Posterior vena cava (tissue), 2 donors: ENCODE results near the gene NCL. TPM values are rescaled to one million over a fixed set of nuclear protein-coding genes. Genes with fewer than 3 reads are reported as not detected.

ENCODE experiments used
- DNase-seq: peaks from one replicate; pipeline ENCODE4 v3.0.0-alpha.2; 2020; ENCODE audit warnings: low spot score
- intact Hi-C, 2 donors: fragments of 100-400 bp; cut with DNase I; formaldehyde crosslinking; loops; one replicate each; pipeline versions ENCODE4 v1.14.1 to v1.14.2; 2022 to 2023
- long read RNA-seq, 2 donors: library from polyadenylated mRNA; unstranded; transcript quantifications; one replicate each; pipeline ENCODE4 v2.0.0, GENCODE V29; 2020 to 2021
- total RNA-seq, 2 donors: library from RNA; stranded (reverse); fragmentation: NEBNext Ultra II Directional; extraction: Animal tissue kit (Norgen Biotek cat#: 25700); gene quantifications; one replicate each; pipeline ENCODE4 v1.2.1, GENCODE V29; 2021
- donor health status: DM: yes; HTN: yes; CAD: no.
- donor health status: DM: yes; HTN: yes; CAD: no.

Gene NCL, protein sequence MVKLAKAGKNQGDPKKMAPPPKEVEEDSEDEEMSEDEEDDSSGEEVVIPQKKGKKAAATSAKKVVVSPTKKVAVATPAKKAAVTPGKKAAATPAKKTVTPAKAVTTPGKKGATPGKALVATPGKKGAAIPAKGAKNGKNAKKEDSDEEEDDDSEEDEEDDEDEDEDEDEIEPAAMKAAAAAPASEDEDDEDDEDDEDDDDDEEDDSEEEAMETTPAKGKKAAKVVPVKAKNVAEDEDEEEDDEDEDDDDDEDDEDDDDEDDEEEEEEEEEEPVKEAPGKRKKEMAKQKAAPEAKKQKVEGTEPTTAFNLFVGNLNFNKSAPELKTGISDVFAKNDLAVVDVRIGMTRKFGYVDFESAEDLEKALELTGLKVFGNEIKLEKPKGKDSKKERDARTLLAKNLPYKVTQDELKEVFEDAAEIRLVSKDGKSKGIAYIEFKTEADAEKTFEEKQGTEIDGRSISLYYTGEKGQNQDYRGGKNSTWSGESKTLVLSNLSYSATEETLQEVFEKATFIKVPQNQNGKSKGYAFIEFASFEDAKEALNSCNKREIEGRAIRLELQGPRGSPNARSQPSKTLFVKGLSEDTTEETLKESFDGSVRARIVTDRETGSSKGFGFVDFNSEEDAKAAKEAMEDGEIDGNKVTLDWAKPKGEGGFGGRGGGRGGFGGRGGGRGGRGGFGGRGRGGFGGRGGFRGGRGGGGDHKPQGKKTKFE
- total RNA-seq, result 100 to 1,000 TPM; 341 to 448 TPM
- long read RNA-seq, donor 1, full-length matches to known transcripts, result 107 of 149 reads
- long read RNA-seq, donor 1, partial matches to known transcripts, result 32 of 149 reads
- long read RNA-seq, donor 1, other reads (novel, unspliced or antisense), result 10 of 149 reads
- long read RNA-seq, donor 2, full-length matches to known transcripts, result 496 of 698 reads
- long read RNA-seq, donor 2, partial matches to known transcripts, result 170 of 698 reads
- long read RNA-seq, donor 2, other reads (novel, unspliced or antisense), result 32 of 698 reads

DNA sequence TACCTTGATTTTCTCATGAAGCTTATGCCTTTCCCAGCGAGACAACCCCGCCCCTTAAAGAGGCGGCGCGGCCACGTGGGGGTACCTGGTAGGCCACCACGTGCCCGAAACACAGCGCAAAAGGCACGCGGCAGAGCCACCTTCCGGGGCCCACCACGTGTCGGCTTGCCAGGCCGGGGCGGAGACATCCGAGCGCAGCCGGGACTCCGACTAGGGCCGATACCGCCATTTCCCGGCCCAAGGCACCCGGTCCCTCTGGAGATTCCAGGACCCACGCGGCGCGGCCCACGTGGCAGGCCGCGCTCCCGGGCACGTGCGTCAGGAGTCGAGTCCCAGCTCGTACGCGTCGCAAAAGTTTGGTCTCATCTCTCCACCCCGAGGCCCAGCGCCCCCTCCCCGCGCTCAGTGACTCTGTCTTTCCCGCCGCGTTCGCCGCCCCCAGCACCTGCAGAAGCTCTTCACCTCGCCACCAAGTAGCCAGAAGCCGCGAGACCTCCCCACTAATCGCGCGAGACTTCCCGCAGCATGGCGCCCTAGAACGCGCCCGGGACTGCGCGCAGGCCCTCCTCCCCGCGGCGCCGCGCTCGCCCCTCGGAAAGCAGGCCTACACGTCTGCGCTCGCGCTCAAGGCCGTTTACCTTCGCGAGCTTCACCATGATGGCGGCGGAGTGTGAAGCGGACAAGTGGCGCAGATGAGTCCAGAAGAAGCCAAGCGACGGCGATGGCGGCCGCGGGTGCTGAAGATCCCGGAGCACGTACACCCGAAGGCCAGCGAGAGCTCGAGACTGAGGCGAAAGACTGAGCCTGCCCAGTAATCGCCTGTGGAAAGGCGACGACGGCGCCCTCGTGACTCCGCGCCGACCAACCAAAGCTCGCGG, at the start of gene NCL:
Gene NCL, minus strand, starts transcription at position 787 of the 878 bp plus-strand sequence. Its CDS starts 131 bp downstream, at position 656.
- intact Hi-C loops, result loop anchor here in 1 of 2 donors (2.0 kb wide), 1 partner anchor 41 kb away; no protein-coding TSS in a partner anchor
- peak; percentile 96 for DNase-seq

DNA sequence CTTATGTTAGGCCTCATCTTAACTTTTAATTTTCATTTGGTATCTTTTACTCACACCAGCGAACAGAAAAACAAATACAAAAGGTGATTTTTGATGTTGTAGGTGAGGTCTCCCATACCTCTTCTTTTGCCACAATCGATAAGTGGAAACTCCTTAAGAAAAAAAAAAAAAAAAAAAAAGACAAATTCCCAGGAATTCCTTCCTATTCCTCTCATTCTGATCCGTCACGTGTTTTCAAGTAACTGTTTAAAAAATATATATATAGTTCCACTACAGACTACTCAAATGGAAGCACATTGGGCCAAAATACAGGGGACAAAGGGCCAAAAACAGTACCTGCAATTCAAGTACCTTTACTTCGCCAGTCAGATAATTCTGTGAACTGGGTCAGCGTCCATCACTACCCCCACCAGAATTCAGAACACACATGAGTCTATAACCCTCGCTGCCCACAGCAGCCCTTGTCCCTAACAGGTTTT, 49.5 kb upstream of the NCL start:
- intact Hi-C loops, result no loop called here
- DNase-seq, result no peak

GRCh38 chr2:231512222-231512621, 47.9 kb upstream of the NCL start:
- DNase-seq, result peak; percentile 75
- intact Hi-C loops, result no loop called here

- intact Hi-C loops, result loop anchor here in 1 of 2 donors (2.0 kb wide), 1 partner anchor 39 kb away; the partner anchor contains the start of gene NCL
- no peak for DNase-seq
Observed at GRCh38 chr2:231503766-231504165, 39.5 kb upstream of the NCL start.

GRCh38 chr2:231502596-231502995, 38.3 kb upstream of the NCL start:
- DNase-seq, result no peak
- intact Hi-C loops, result no loop called here

DNA sequence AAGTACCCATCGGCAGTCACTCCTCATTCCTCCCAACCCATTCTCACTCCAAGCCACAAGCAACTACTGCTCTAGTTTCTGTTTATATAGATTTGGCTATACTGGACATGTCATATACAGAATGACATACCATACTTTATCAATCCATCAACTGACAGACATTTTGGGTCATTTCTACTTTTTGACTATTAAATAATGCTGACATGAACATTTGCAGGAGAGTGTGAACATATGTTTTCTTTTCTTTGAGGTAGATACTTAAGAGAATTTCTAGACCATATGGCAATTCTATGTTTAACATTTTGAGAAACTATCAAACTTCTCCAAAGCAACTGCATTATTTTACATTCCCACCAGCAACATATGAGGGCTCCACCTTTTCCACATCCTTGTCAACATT, 33.4 kb upstream of the NCL start:
- intact Hi-C loops, result no loop called here
- no peak for DNase-seq

- intact Hi-C loops, result no loop called here
- DNase-seq, result no peak
Observed at GRCh38 chr2:231494669-231495068, 30.4 kb upstream of the NCL start.

DNA sequence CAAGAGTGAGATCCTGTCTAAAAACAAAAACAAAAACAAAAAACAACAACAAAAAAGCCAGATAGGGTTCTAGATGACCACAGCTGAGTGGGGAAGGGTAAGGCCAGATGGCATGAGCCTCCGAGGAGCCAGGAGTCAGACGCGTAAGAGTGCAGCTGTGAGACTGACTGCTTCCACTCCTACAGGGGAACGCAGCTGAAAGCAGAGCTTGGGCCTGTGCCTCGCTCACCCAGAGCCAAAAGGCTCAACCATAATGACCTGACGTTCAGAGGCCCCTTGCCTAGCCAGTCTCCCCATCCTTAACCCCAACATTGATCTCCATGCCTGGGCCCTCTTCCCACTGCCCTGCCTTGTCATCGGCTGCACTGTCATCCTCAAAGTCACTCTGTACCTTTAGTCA, 26.5 kb upstream of the NCL start:
- intact Hi-C loops, result no loop called here
- peak; percentile 45 for DNase-seq

DNA sequence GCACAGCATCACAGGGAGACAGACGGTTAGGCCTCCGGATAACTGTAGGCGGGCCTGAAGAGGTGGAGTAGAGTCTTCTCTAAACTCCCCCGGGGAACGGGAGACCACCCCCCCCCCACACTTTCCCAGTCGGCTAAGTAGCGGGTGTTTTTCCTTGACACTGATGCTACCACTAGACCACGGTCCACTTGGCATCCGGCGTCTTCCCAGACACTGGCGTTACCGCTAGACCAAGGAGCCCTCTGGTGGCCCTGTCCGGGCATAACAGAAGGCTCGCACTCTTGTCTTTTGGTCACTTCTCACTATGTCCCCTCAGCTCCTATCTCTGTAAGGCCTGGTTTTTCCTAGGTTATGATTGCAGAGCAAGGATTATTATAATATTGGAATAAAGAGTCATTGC, 25.7 kb upstream of the NCL start:
- intact Hi-C loops, result loop anchor here in 1 of 2 donors (10.0 kb wide), 1 partner anchor 65 kb away; no protein-coding TSS in a partner anchor
- peak; percentile 86 for DNase-seq

GRCh38 chr2:231488331-231488730, 24.0 kb upstream of the NCL start:
- DNase-seq, result no peak
- intact Hi-C loops, result loop anchor here in 1 of 2 donors (10.0 kb wide), 1 partner anchor 66 kb away; no protein-coding TSS in a partner anchor

DNA sequence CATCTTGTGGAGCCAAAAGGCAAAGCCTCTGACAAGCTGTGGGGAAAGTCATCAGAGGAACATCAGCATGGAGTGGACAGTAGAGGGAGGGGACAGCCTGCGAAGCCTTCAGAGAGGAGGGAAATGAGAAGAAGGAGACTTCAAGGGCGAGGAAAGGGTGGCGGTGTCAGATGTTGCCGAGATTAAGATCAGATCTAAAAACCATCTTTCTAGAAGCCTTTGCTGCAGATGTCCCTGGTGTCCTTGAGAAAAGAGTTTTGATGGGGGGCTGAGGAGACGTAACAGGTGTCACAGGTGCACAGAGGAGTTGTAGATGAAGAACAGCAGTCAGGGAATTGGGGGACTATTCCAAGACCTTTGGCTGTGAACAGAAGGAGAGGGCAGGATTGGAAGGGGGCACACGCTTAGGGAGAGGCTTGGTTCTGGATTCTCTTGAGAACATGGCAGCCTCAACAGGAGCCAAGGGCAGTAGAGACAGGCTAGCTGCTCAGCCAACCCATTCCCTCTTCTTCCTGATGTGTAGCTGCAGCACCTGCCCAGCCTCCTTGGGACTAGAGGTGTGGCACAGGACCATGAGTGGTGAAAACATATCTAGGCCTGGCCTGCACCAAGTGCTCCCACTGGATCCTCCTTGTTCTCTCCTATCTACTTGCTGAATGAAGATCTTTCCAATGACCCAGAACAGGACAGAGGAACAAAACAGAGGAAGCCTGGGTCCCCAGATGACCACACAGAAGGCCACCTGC, 22.7 kb upstream of the NCL start:
- DNase-seq, result peak; percentile 53
- intact Hi-C loops, result loop anchor here in 1 of 2 donors (10.0 kb wide), 1 partner anchor 68 kb away; no protein-coding TSS in a partner anchor

DNA sequence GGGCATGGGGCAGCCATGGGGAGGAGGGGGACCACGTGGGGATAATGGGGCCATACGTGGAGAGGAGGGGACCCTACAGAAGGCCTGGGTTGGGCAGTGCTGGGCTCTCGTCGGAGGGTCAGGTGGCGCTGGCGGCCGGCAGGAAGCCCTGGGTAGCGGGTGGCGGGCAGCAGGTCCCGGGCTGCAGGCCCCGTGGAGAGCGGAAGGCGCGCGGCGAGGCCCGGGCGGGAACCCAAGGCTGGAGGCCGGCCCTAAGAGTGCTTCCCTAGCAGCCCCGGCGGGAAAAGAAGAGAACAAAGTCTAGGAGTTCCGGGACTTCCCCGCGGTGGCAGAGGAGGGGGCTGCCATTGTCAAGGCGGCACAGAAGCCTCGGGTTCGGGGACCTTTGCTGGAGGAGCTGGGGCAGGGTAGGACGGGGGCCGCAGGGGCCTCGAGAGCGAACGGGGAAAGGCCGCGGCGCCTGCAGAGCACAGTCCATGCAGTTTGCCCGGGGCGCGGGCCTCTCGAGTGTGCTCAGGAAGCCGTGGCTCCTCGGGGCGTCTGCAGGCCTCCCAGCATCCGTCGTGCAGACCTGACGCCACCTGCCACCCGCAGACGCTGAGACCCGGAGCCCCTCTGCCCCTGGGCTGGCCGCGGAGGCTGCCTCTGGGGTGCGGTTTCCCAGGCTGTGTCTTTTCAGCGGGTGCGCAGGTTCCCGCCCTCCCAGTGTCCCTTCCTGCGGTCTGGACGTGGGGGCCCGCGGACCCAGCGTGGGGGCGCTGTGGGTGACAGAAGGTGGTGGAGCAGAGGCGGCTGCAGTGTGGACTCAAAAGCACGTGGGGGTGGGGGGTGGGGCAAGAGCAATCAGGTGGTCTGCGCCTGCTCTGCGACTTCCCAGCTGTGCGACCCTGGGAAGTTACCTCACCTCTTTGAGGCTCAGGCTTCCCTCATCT, 19.4 kb upstream of the NCL start:
- peak; percentile 85 for DNase-seq
- intact Hi-C loops, result loop anchor here in 1 of 2 donors (10.0 kb wide), 1 partner anchor 71 kb away; no protein-coding TSS in a partner anchor

GRCh38 chr2:231482806-231483391, 18.6 kb upstream of the NCL start:
- intact Hi-C loops, result loop anchor here in 1 of 2 donors (10.0 kb wide), 1 partner anchor 72 kb away; no protein-coding TSS in a partner anchor
- DNase-seq, result peak; percentile 94

- intact Hi-C loops, result loop anchor here in 1 of 2 donors (10.0 kb wide), 1 partner anchor 74 kb away; no protein-coding TSS in a partner anchor
- peak; percentile 35 for DNase-seq
Observed at GRCh38 chr2:231480781-231481180, 16.5 kb upstream of the NCL start.

DNA sequence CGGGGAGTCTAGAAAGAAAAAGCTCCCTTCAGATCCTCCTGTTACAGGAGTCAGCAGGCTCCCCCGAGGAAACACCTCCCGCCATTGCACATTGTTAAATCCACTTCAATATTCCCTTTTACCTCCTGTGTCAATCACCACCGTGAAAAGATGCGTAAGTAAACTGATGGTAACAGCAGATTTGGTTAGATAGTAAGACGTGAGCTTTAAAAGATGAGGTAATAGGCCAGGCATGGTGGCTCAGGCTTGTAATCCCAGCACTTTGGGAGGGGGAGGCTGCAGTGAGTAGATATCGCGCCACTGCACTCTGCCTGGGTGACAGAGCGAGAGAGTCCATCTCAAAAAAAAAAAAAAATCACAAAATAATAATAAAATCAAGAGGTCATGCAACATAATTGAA, 15.2 kb upstream of the NCL start:
- intact Hi-C loops, result no loop called here

GRCh38 chr2:231476920-231477319, 12.6 kb upstream of the NCL start:
- intact Hi-C loops, result no loop called here
- DNase-seq, result no peak

More for the DNA sequence above, 15.2 kb upstream of the NCL start:
- no peak for DNase-seq
